H9 (cell line): ENCODE results near the gene TMEM132D. TPM values are rescaled to one million over a fixed set of nuclear protein-coding genes. Genes with fewer than 3 reads are reported as not detected.

ENCODE experiments used
- DNase-seq: peaks from one replicate; pipeline ENCODE4 v3.0.0-alpha.2; 2017
- H2AFZ ChIP-seq: one replicate; pipeline ENCODE4 v1.6.1; 2013; ENCODE audit warnings: mild to moderate bottlenecking, low read length, control low read depth, moderate library complexity
- H2AK5ac ChIP-seq: 2 replicates; pipeline ENCODE4 v1.6.1; 2013; ENCODE audit warnings: low read length, control low read depth, mixed read lengths; ENCODE audit not compliant: insufficient read length
- H2BK120ac ChIP-seq: one replicate; pipeline ENCODE4 v1.6.1; 2013; ENCODE audit warnings: low read depth, mild to moderate bottlenecking, low read length, control low read depth, inconsistent platforms; ENCODE audit not compliant: poor library complexity, severe bottlenecking
- H2BK12ac ChIP-seq: 2 replicates; pipeline ENCODE4 v1.6.1; 2013; ENCODE audit warnings: low read length, control low read depth, mixed read lengths, low read depth; ENCODE audit not compliant: insufficient read length
- H2BK15ac ChIP-seq: 2 replicates; pipeline ENCODE4 v1.6.1; 2013; ENCODE audit warnings: low read depth, low read length, control low read depth
- H2BK20ac ChIP-seq: one replicate; pipeline ENCODE4 v1.6.1; 2013; ENCODE audit warnings: low read depth, mild to moderate bottlenecking, low read length, control low read depth, inconsistent platforms; ENCODE audit not compliant: poor library complexity, severe bottlenecking
- H2BK5ac ChIP-seq: 2 replicates; pipeline ENCODE4 v1.6.1; 2013; ENCODE audit warnings: low read length, control low read depth, mixed read lengths; ENCODE audit not compliant: insufficient read length
- H3K14ac ChIP-seq: 2 replicates; pipeline ENCODE4 v1.6.1; 2013; ENCODE audit warnings: low read length, control low read depth; ENCODE audit not compliant: insufficient read depth
- H3K18ac ChIP-seq: 2 replicates; pipeline ENCODE4 v1.6.1; 2013; ENCODE audit warnings: low read depth, mild to moderate bottlenecking, mixed read lengths, low read length, control low read depth; ENCODE audit not compliant: insufficient read length
- H3K23ac ChIP-seq: 2 replicates; pipeline ENCODE4 v1.6.1; 2013; ENCODE audit warnings: low read length, control low read depth, mixed read lengths, low read depth; ENCODE audit not compliant: insufficient read length
- H3K23me2 ChIP-seq: 2 replicates; pipeline ENCODE4 v1.6.1; 2013; ENCODE audit warnings: low read depth, mild to moderate bottlenecking, mixed read lengths, low read length, control low read depth; ENCODE audit not compliant: insufficient read length, poor library complexity, severe bottlenecking
- H3K27ac ChIP-seq: 2 replicates; pipeline ENCODE4 v1.5.1; 2013; ENCODE audit warnings: low read length, control low read depth, mixed read lengths, low read depth; ENCODE audit not compliant: insufficient read length
- H3K27me3 ChIP-seq: 2 replicates; pipeline ENCODE4 v1.6.1; 2013; ENCODE audit warnings: low read length, control low read depth, inconsistent platforms; ENCODE audit not compliant: insufficient read depth
- H3K4ac ChIP-seq: 2 replicates; pipeline ENCODE4 v1.6.1; 2013; ENCODE audit warnings: low read depth, mild to moderate bottlenecking, control low read depth, inconsistent platforms, low read length, moderate library complexity
- H3K4me1 ChIP-seq: 2 replicates; pipeline ENCODE4 v1.6.1; 2013; ENCODE audit warnings: low read length, control low read depth, inconsistent platforms; ENCODE audit not compliant: insufficient read depth
- H3K4me2 ChIP-seq: 2 replicates; pipeline ENCODE4 v1.6.1; 2013; ENCODE audit warnings: low read length, control low read depth, mixed read lengths; ENCODE audit not compliant: insufficient read length, insufficient read depth
- H3K56ac ChIP-seq: 2 replicates; pipeline ENCODE4 v1.6.1; 2013; ENCODE audit warnings: low read depth, mild to moderate bottlenecking, mixed read lengths, low read length, control low read depth; ENCODE audit not compliant: insufficient read length
- H3K79me1 ChIP-seq: 2 replicates; pipeline ENCODE4 v1.6.1; 2013; ENCODE audit warnings: low read depth, mild to moderate bottlenecking, moderate library complexity, low read length, control low read depth, inconsistent platforms; ENCODE audit not compliant: insufficient read depth, poor library complexity, severe bottlenecking
- H3K79me2 ChIP-seq: 2 replicates; pipeline ENCODE4 v1.6.1; 2013; ENCODE audit warnings: low read length, control low read depth, inconsistent platforms; ENCODE audit not compliant: insufficient read depth
- H3K9ac ChIP-seq: 2 replicates; pipeline ENCODE4 v1.6.1; 2013; ENCODE audit warnings: low read length, control low read depth, mixed read lengths; ENCODE audit not compliant: insufficient read length; ENCODE audit errors: extremely low read depth
- H3K9me3 ChIP-seq: one replicate; pipeline ENCODE4 v1.6.1; 2013; ENCODE audit warnings: low read depth, low read length, inconsistent platforms; ENCODE audit not compliant: control insufficient read depth
- H3T11ph ChIP-seq: one replicate; pipeline ENCODE4 v1.6.1; 2013; ENCODE audit warnings: mild to moderate bottlenecking, low read length, control low read depth, inconsistent platforms
- H4K20me1 ChIP-seq: one replicate; pipeline ENCODE4 v1.6.1; 2013; ENCODE audit not compliant: control insufficient read depth, insufficient read length, insufficient read depth
- H4K5ac ChIP-seq: 2 replicates; pipeline ENCODE4 v1.6.1; 2013; ENCODE audit warnings: low read depth, mild to moderate bottlenecking, mixed read lengths, low read length, control low read depth; ENCODE audit not compliant: insufficient read length
- H4K8ac ChIP-seq: replicated peaks from 2 replicates; pipeline ENCODE4 v1.6.1; 2013; ENCODE audit warnings: low read length, control low read depth, mixed read lengths, low read depth; ENCODE audit not compliant: insufficient read length
- H4K91ac ChIP-seq: 2 replicates; pipeline ENCODE4 v1.6.1; 2013; ENCODE audit warnings: low read depth, mild to moderate bottlenecking, moderate library complexity, mixed read lengths, low read length, control low read depth; ENCODE audit not compliant: insufficient read length
- H3K27ac Mint-ChIP-seq, 3 experiments: 2 replicates in 2 of 3; 3 replicates in 1 of 3; pipeline ENCODE4 v1.8.0; 2020 to 2021; ENCODE audit warnings: mixed read lengths in 3 of 3, mild to moderate bottlenecking in 1 of 3, moderate library complexity in 1 of 3
- H3K27me3 Mint-ChIP-seq: 2 replicates; pipeline ENCODE4 v1.8.0; 2021; ENCODE audit warnings: low read depth, mild to moderate bottlenecking, moderate library complexity, mixed read lengths
- H3K36me3 Mint-ChIP-seq, 3 experiments: 2 replicates in 2 of 3; 3 replicates in 1 of 3; pipeline ENCODE4 v1.8.0; 2020 to 2021; ENCODE audit warnings: low read depth in 3 of 3, mixed read lengths in 3 of 3; ENCODE audit not compliant: insufficient read depth in 1 of 3
- H3K4me1 Mint-ChIP-seq, 2 experiments: 2 replicates each; pipeline ENCODE4 v1.8.0; 2020; ENCODE audit warnings: mixed read lengths in 2 of 2
- H3K4me3 Mint-ChIP-seq, 2 experiments: 2 replicates in 1 of 2; 3 replicates in 1 of 2; pipeline ENCODE4 v1.8.0; 2020 to 2021; ENCODE audit warnings: mild to moderate bottlenecking in 2 of 2, mixed read lengths in 2 of 2, moderate library complexity in 1 of 2
- H3K9me3 Mint-ChIP-seq, 2 experiments: 2 replicates in 1 of 2; 3 replicates in 1 of 2; pipeline ENCODE4 v1.8.0; 2020; ENCODE audit warnings: mild to moderate bottlenecking in 2 of 2, mixed read lengths in 2 of 2, moderate library complexity in 1 of 2
- CTCF ChIP-seq: fragments of 200-600 bp; sonication (generic); conservative IDR thresholded peaks from 3 replicates; pipeline ENCODE4 v1.8.0; 2021; ENCODE audit warnings: antibody characterized with exemption, mild to moderate bottlenecking
- whole genome bisulfite sequencing: extraction: QIAGEN DNeasy Blood & Tissue Kit; methylation state at CpG from one replicate; pipeline ENCODE4 v1.1.7; 2013; ENCODE audit warnings: missing lambda C conversion rate, low lambda C conversion rate, mixed read lengths; ENCODE audit not compliant: insufficient read length; ENCODE audit errors: extremely low coverage; 5-methylcytosine and 5-hydroxymethylcytosine counted together
- total RNA-seq: library from RNA; stranded (reverse); gene quantifications from 2 replicates; pipeline ENCODE4 v1.2.1, GENCODE V29; 2021

TMEM132D gene
- total RNA-seq, 1 experiment from 2014 or later: 6.1 TPM

GRCh38 chr12:129903092-129903945, 506 bp downstream of the TMEM132D start:
- H2BK12ac ChIP-seq: no peak overlapping the region
- H3K56ac ChIP-seq: no peak overlapping the region
- no peaks in the 10 kb centered on the region for H3K9me3 ChIP-seq
- no peak overlapping the region for H2BK120ac ChIP-seq
- H2BK5ac ChIP-seq: no peak overlapping the region
- peak; percentile 5; the same call in 1 of the 3 replicates for TF ChIP-seq CTCF
- no peak overlapping the region for H2BK20ac ChIP-seq
- Mint-ChIP-seq H3K36me3 (peaks cover 0 to 6% (median 4%) of the 10 kb centered on the region in 3 experiments; a peak in 4 of 7 replicates), H3K4me1 (peaks cover 26 to 31% of the 10 kb centered on the region in 2 experiments), H3K27ac (peak overlapping the region in 1 of 3 experiments; percentile 13; a peak in 1 of 7 replicates), H3K4me3 (peak overlapping the region; percentile 91 to 98), H3K9me3 (no peaks in the 10 kb centered on the region; a peak in 1 of 5 replicates), H3K27me3 (peaks cover 59% of the 10 kb centered on the region)
- no CpG with 5 or more reads among the region's 93 CpGs for WGBS
- no peak overlapping the region for H3K4ac ChIP-seq
- no peak overlapping the region for H4K91ac ChIP-seq
- peak overlapping the region; percentile 90 for H3K4me2 ChIP-seq
- H2AK5ac ChIP-seq: no peak overlapping the region
- no peaks in the 10 kb centered on the region for H3K79me1 ChIP-seq
- DNase-seq: peak; percentile 53
- no peaks in the 10 kb centered on the region for H4K20me1 ChIP-seq
- peaks cover 27% of the 10 kb centered on the region for H3K79me2 ChIP-seq
- no peak overlapping the region for H2AFZ ChIP-seq
- H3K9ac ChIP-seq: peak overlapping the region; percentile 61
- H3T11ph ChIP-seq: no peak overlapping the region
- H3K23ac ChIP-seq: no peak overlapping the region
- H3K4me1 ChIP-seq: peaks cover 8% of the 10 kb centered on the region
- H3K23me2 ChIP-seq: peaks cover 17% of the 10 kb centered on the region
- peak overlapping the region; percentile 87 for H3K18ac ChIP-seq
- H2BK15ac ChIP-seq: no peak overlapping the region
- no peak overlapping the region for H4K5ac ChIP-seq
- peaks cover 10% of the 10 kb centered on the region for H3K27me3 ChIP-seq
- peak overlapping the region; percentile 52 for H3K14ac ChIP-seq
- no peak overlapping the region for H3K27ac ChIP-seq
- H4K8ac ChIP-seq: no peak overlapping the region
